Stomach smooth muscle (tissue), 2 donors: ENCODE results near the gene HPCA.

Source experiments
- H3K27ac ChIP-seq: one replicate; pipeline ENCODE4 v1.7.0; 2013; ENCODE audit warnings: mild to moderate bottlenecking, low read length, inconsistent platforms
- H3K27me3 ChIP-seq, 2 donors: one replicate each; pipeline ENCODE4 v1.7.0; 2013; ENCODE audit warnings: low read length in 2 of 2; ENCODE audit not compliant: insufficient read depth in 2 of 2, control insufficient read depth in 1 of 2
- H3K36me3 ChIP-seq, 2 donors: one replicate each; pipeline ENCODE4 v1.7.0; 2013; ENCODE audit warnings: low read length in 2 of 2; ENCODE audit not compliant: control insufficient read depth in 2 of 2, insufficient read depth in 2 of 2
- H3K4me1 ChIP-seq: one replicate; pipeline ENCODE4 v1.7.0; 2013; ENCODE audit warnings: low read length; ENCODE audit not compliant: control insufficient read depth, insufficient read depth
- H3K4me3 ChIP-seq, 2 donors: one replicate each; pipeline ENCODE4 v1.7.0; 2013; ENCODE audit warnings: low read length in 2 of 2
- H3K9ac ChIP-seq, 2 donors: one replicate each; pipeline ENCODE4 v1.7.0; 2013; ENCODE audit warnings: low read length in 2 of 2, mild to moderate bottlenecking in 1 of 2
- H3K9me3 ChIP-seq, 2 donors: one replicate each; pipeline ENCODE4 v1.7.0; 2013; ENCODE audit warnings: low read length in 2 of 2; ENCODE audit not compliant: control insufficient read depth in 2 of 2
- donor health status: healthy.
- donor health status: Pancreatic carcinoma.

HPCA gene

GRCh38 chr1:32883338-32884031 lies 2.8 kb upstream of the HPCA start:
- H3K27me3 ChIP-seq = peaks cover 31 to 32% of the 10 kb centered on the region in 2 donors
- no peak overlapping the region for H3K27ac ChIP-seq
- no peaks in the 10 kb centered on the region for H3K9me3 ChIP-seq
- H3K4me3 ChIP-seq = no peak overlapping the region
- no peak overlapping the region for H3K9ac ChIP-seq
- no peaks in the 10 kb centered on the region for H3K36me3 ChIP-seq
- peaks cover 19% of the 10 kb centered on the region for H3K4me1 ChIP-seq

GRCh38 chr1:32884032-32884372 lies 2.3 kb upstream of the HPCA start:
- Histone ChIP-seq H3K4me3 (no peak overlapping the region), H3K4me1 (peaks cover 18% of the 10 kb centered on the region), H3K27me3 (peaks cover 33 to 36% of the 10 kb centered on the region in 2 donors), H3K9ac (no peak overlapping the region), H3K27ac (no peak overlapping the region), H3K36me3 (no peaks in the 10 kb centered on the region), H3K9me3 (no peaks in the 10 kb centered on the region)

- H3K9ac ChIP-seq = no peak overlapping the region
- H3K27me3 ChIP-seq = peaks cover 36 to 37% of the 10 kb centered on the region in 2 donors
- no peak overlapping the region for H3K4me3 ChIP-seq
- H3K27ac ChIP-seq = no peak overlapping the region
- no peaks in the 10 kb centered on the region for H3K9me3 ChIP-seq
- H3K4me1 ChIP-seq = peaks cover 18% of the 10 kb centered on the region
- H3K36me3 ChIP-seq = no peaks in the 10 kb centered on the region
Measured at GRCh38 chr1:32884726-32885125, 1.6 kb upstream of the HPCA start.

GRCh38 chr1:32885676-32886003 lies 651 bp upstream of the HPCA start:
- Histone ChIP-seq H3K9ac (no peak overlapping the region), H3K4me3 (no peak overlapping the region), H3K9me3 (no peaks in the 10 kb centered on the region), H3K4me1 (peaks cover 18% of the 10 kb centered on the region), H3K36me3 (no peaks in the 10 kb centered on the region), H3K27ac (no peak overlapping the region), H3K27me3 (peaks cover 36 to 38% of the 10 kb centered on the region in 2 donors)

GRCh38 chr1:32886828-32887414 lies 630 bp downstream of the HPCA start:
- H3K4me3 ChIP-seq = no peak overlapping the region

GRCh38 chr1:32887623-32888022 lies 1.3 kb downstream of the HPCA start:
- Histone ChIP-seq H3K4me1 (peaks cover 4% of the 10 kb centered on the region), H3K27ac (no peak overlapping the region), H3K9ac (no peak overlapping the region), H3K4me3 (no peak overlapping the region), H3K36me3 (no peaks in the 10 kb centered on the region), H3K27me3 (peaks cover 45 to 52% of the 10 kb centered on the region in 2 donors), H3K9me3 (no peaks in the 10 kb centered on the region)

More at GRCh38 chr1:32886828-32887414, 630 bp downstream of the HPCA start:
- Histone ChIP-seq H3K27me3 (peaks cover 38 to 45% of the 10 kb centered on the region in 2 donors), H3K27ac (no peak overlapping the region), H3K36me3 (no peaks in the 10 kb centered on the region), H3K9me3 (no peaks in the 10 kb centered on the region), H3K9ac (no peak overlapping the region), H3K4me1 (peaks cover 8% of the 10 kb centered on the region)

GRCh38 chr1:32888134-32888533 lies 1.8 kb downstream of the HPCA start:
- Histone ChIP-seq H3K27ac (no peak overlapping the region), H3K27me3 (peaks cover 47 to 57% of the 10 kb centered on the region in 2 donors), H3K9me3 (no peaks in the 10 kb centered on the region), H3K4me1 (peaks cover 9% of the 10 kb centered on the region), H3K9ac (no peak overlapping the region), H3K36me3 (no peaks in the 10 kb centered on the region), H3K4me3 (no peak overlapping the region)

GRCh38 chr1:32888677-32889420 lies 2.6 kb downstream of the HPCA start:
- Histone ChIP-seq H3K27ac (no peak overlapping the region), H3K9me3 (no peaks in the 10 kb centered on the region), H3K9ac (no peak overlapping the region), H3K4me3 (no peak overlapping the region), H3K36me3 (no peaks in the 10 kb centered on the region), H3K27me3 (peaks cover 45 to 61% of the 10 kb centered on the region in 2 donors), H3K4me1 (peaks cover 14% of the 10 kb centered on the region)

- Histone ChIP-seq H3K4me3 (no peak overlapping the region), H3K36me3 (no peaks in the 10 kb centered on the region), H3K27me3 (peaks cover 42 to 59% of the 10 kb centered on the region in 2 donors), H3K4me1 (peaks cover 14% of the 10 kb centered on the region), H3K9me3 (no peaks in the 10 kb centered on the region), H3K9ac (no peak overlapping the region), H3K27ac (no peak overlapping the region)
Measured at GRCh38 chr1:32889731-32890278, 3.5 kb downstream of the HPCA start.

GRCh38 chr1:32890516-32891240 lies 4.4 kb downstream of the HPCA start:
- no peaks in the 10 kb centered on the region for H3K36me3 ChIP-seq
- no peak overlapping the region for H3K4me3 ChIP-seq
- peaks cover 35 to 53% of the 10 kb centered on the region in 2 donors for H3K27me3 ChIP-seq
- no peak overlapping the region for H3K9ac ChIP-seq
- no peak overlapping the region for H3K27ac ChIP-seq
- peaks cover 14% of the 10 kb centered on the region for H3K4me1 ChIP-seq
- H3K9me3 ChIP-seq = no peaks in the 10 kb centered on the region
